GM12891 (cell line): ENCODE measurements around the gene PCYOX1L.

Experiments
- PAX5 ChIP-seq: IDR thresholded peaks from 2 replicates; pipeline ENCODE4 v1.6.1; 2011; ENCODE audit warnings: low read length, moderate library complexity, mild to moderate bottlenecking; ENCODE audit not compliant: insufficient read depth, severe bottlenecking
- POLR2A ChIP-seq: IDR thresholded peaks from 2 replicates; pipeline ENCODE4 v1.6.1; 2011; ENCODE audit warnings: low read depth, low read length, control low read depth
- POLR2AphosphoS5 ChIP-seq: IDR thresholded peaks from 2 replicates; pipeline ENCODE4 v1.6.1; 2011; ENCODE audit warnings: low read depth, low read length, control low read depth
- POU2F2 ChIP-seq: IDR thresholded peaks from 2 replicates; pipeline ENCODE4 v1.6.1; 2011; ENCODE audit warnings: low read depth, mild to moderate bottlenecking, control low read depth, low read length, moderate library complexity
- SPI1 ChIP-seq: IDR thresholded peaks from 2 replicates; pipeline ENCODE4 v1.6.1; 2011; ENCODE audit warnings: low read depth, low read length, control low read depth
- TAF1 ChIP-seq: IDR thresholded peaks from 2 replicates; pipeline ENCODE4 v1.6.1; 2011; ENCODE audit warnings: low read depth, low read length, control low read depth

GRCh38 chr5:149363936-149364335 lies 6.1 kb downstream of the PCYOX1L start:
- no peak for TF ChIP-seq POLR2AphosphoS5
- TF ChIP-seq POLR2A = no peak
- TF ChIP-seq TAF1 = no peak
- no peak for TF ChIP-seq SPI1
- no peak for TF ChIP-seq POU2F2
- no peak for TF ChIP-seq PAX5
